Activated CD8-positive, alpha-beta memory T cell treated with anti-CD3 and anti-CD28 coated beads for 36 hours (primary cell): ENCODE results near the gene GPT2. TPM values are rescaled to one million over a fixed set of nuclear protein-coding genes. Genes with fewer than 3 reads are reported as not detected.

Experiments
- CTCF ChIA-PET: fragments of 350-600 bp; sonication (Branson Sonifier 250); formaldehyde crosslinking; loops from one replicate; lab custom pipeline; 2021; ENCODE audit warnings: antibody characterized with exemption; lab: Charles Lee
- POLR2A ChIA-PET: fragments of 350-600 bp; sonication (Branson Sonifier 250); formaldehyde crosslinking; loops from one replicate; lab custom pipeline; 2021; ENCODE audit warnings: antibody characterized with exemption; lab: Charles Lee
- total RNA-seq, 2 experiments: library from RNA; stranded (reverse); gene quantifications; one replicate each; pipeline ENCODE4 v1.2.3, GENCODE V29; 2021

Gene GPT2
- total RNA-seq, 2 experiments from 2014 or later = 31.6 to 33.4 TPM

DNA sequence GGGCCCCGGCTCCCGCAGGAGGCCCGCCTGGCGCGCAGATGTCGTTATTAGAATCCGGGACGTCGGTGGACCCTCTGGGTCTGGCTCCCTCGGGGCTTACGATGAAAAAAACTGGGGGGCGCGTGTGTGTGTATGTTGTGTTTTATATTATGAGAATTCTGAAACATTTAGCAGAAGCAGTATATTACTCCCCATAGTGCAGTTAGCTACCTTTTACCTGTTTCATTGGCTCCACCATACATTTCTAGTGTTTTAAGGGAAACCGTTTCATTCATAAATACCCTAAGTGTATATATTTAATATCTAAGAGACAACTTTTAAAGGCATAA, 89.8 kb downstream of the GPT2 start:
- CTCF ChIA-PET = interaction anchor here (0.9 to 1.6 kb wide), 7 partner anchors 10 to 170 kb away, joined by 3 to 5 read pairs (median 3); partner anchors contain the start of gene NETO2
- POLR2A ChIA-PET = interaction anchor here (1.0 to 1.9 kb wide), 3 partner anchors 12 to 169 kb away, joined by 3 to 5 read pairs (median 4); partner anchors contain the start of genes C16orf87 and NETO2

DNA sequence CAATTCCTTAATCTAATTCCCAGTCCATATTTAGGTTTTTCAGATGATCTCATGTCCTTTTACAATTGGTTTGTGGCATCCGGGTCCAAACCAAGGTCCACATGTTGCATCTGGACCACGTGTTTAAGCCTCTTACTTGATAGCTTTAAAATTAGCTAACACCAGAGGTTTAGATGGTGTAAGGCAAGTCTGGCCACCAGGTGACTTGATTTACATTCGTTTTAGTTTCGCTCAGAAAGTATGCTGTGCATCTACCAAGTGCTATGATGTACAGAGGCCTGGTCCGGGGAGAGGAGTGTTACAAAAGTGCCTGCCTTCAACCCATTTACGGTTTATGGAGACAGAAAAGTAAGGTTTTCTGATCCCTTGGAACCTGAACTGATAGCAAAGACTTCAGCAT, 90.2 kb downstream of the GPT2 start:
- POLR2A ChIA-PET = interaction anchor here (1.0 to 1.9 kb wide), 3 partner anchors 12 to 169 kb away, joined by 3 to 5 read pairs (median 4); partner anchors contain the start of genes C16orf87 and NETO2
- CTCF ChIA-PET = interaction anchor here (1.0 to 1.6 kb wide), 6 partner anchors 11 to 169 kb away, joined by 3 to 5 read pairs (median 3); partner anchors contain the start of gene NETO2

DNA sequence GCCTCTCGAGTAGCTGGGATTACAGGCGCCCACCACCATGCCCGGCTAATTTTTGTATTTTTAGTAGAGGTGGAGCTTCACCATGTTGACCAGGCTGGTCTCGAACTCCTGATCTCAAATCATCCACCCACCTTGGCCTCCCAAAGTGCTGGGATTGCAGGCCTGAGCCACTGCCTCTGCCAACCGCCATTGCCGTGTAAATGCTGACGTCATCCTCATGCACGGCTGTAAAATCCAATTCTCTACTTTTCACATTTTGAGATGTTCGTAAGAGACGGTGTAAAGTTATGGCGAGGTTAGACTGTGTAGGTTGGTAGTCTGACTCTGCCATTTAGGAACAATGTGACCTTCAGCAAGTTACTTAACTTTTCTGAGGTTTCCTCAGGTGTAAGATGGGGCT, 91.0 kb downstream of the GPT2 start:
- ChIA-PET POLR2A (no interaction called here), CTCF (interaction anchor here (0.7 to 1.6 kb wide), 2 partner anchors 12 to 168 kb away, joined by 3 to 5 read pairs; partner anchors contain the start of gene NETO2)

DNA sequence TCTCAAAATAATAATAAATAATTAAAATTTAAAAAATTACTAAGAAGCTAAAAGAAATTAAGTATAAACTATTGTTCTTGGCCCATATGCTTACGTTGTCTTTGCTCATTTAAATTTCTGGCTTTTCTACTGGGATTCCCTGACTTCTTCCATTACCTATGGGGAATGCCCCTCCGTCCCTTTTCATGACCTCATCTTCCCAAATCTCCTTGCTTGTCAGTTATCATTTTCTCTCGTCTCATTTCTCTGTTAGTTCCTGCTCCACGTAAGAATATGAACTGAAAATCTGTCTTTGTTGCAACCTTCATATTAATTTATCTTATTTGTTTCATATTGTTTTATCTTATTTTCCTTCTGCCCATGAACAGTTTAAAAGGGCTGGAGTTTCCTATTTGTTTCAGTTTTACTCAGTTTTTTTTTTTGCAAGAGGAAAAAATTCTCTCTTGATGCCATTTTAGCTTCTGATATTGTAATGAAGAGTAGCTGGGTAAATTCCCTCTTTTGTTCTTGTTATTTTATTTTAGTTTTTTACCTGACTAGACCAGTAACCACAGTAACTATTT, 91.8 kb downstream of the GPT2 start:
- CTCF ChIA-PET = interaction anchor here (0.6 kb wide), 1 partner anchor 146 kb away, joined by 3 read pairs; no protein-coding TSS in a partner anchor
- POLR2A ChIA-PET = no interaction called here

DNA sequence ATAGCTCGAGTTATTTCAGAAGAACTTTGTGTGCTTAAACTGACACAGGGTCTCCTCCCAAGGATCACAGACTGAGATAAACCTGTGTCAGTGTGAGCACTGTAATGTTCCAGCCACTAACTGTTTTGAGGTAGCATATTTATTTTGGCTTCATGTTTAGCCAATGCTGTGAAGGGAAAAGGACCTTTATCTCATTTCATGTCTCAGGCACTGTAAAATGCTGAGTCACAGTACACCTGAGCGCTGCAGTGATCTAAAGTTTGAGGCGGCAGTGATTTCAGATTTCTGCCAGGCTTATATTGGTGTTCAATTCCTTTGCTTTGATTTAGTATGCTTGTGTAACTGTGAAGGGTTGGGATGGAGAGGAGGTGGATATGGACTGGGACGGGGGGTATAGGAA, 92.4 kb downstream of the GPT2 start:
- POLR2A ChIA-PET = no interaction called here
- CTCF ChIA-PET = no interaction called here

Other genes with a start within 250 kb of the GPT2 start
- gene VPS35, start 195.2 kb upstream of the GPT2 start, total RNA-seq = 100 to 1,000 TPM in 1 of 2 experiments, 10 to 100 TPM in 1; 95.1 to 100 TPM
- gene ORC6, start 194.7 kb upstream of the GPT2 start, total RNA-seq = 10 to 100 TPM; 53.0 to 54.6 TPM
- under 1 TPM; 0.30 to 0.52 TPM for gene MYLK3, start 136.0 kb upstream of the GPT2 start, total RNA-seq
- gene C16orf87, start 53.2 kb upstream of the GPT2 start, total RNA-seq = 10 to 100 TPM; 21.6 to 23.0 TPM
- gene DNAJA2, start 89.3 kb downstream of the GPT2 start, total RNA-seq = 10 to 100 TPM; 84.7 to 88.1 TPM